Tibial nerve (tissue), 4 donors: ENCODE data around the gene HOXB4. TPM values are rescaled to one million over a fixed set of nuclear protein-coding genes. Genes with fewer than 3 reads are reported as not detected.

Experiments
- DNase-seq, 2 donors: peaks; one replicate each; pipeline ENCODE4 v3.0.0-alpha.2; 2019; ENCODE audit warnings: low spot score in 2 of 2
- H3K27ac ChIP-seq, 4 donors: fragments of 200-600 bp; sonication (generic) in 3 of 4; one replicate each; pipeline ENCODE4 v1.5.1; 2017 to 2019; ENCODE audit warnings: mild to moderate bottlenecking in 1 of 4
- H3K27me3 ChIP-seq, 2 donors: fragments of 200-600 bp; sonication (generic) in 1 of 2; one replicate each; pipeline versions ENCODE4 v1.5.1 to v1.6.0; 2017 to 2019
- H3K36me3 ChIP-seq, 3 donors: fragments of 200-600 bp; sonication (generic); one replicate each; pipeline ENCODE4 v1.5.1; 2018 to 2019
- H3K4me1 ChIP-seq, 4 donors: fragments of 200-600 bp; sonication (generic) in 3 of 4; one replicate each; pipeline ENCODE4 v1.5.1; 2017 to 2019
- H3K4me3 ChIP-seq, 4 donors: fragments of 200-600 bp; sonication (generic) in 3 of 4; one replicate each; pipeline ENCODE4 v1.5.1; 2017 to 2019; ENCODE audit warnings: mild to moderate bottlenecking in 1 of 4, moderate library complexity in 1 of 4
- H3K9me3 ChIP-seq, 4 donors: fragments of 200-600 bp; sonication (generic) in 3 of 4; one replicate each; pipeline ENCODE4 v1.5.1; 2017 to 2019
- CTCF ChIP-seq, 5 experiments: fragments of 200-600 bp in 3 of 5; fragments of 450-650 bp in 2 of 5; sonication (generic) in 3 of 5; IDR thresholded peaks; one replicate each; pipeline ENCODE4 v1.5.1; 2016 to 2019; ENCODE audit warnings: antibody characterized with exemption in 5 of 5, mild to moderate bottlenecking in 3 of 5, moderate library complexity in 2 of 5
- EP300 ChIP-seq, 2 donors: sonication (generic); formaldehyde crosslinking; IDR thresholded peaks; one replicate each; pipeline ENCODE4 v1.6.1; 2017; ENCODE audit warnings: antibody characterized with exemption in 2 of 2, mild to moderate bottlenecking in 1 of 2
- POLR2A ChIP-seq, 2 donors: fragments of 450-650 bp; IDR thresholded peaks; one replicate each; pipeline ENCODE4 v1.6.1; 2017; ENCODE audit warnings: antibody characterized with exemption in 2 of 2, mild to moderate bottlenecking in 2 of 2, moderate library complexity in 2 of 2
- WGBS, 2 donors: methylation state at CpG; one replicate each; pipeline ENCODE4 v1.1.5; 2018; 5-methylcytosine and 5-hydroxymethylcytosine counted together
- total RNA-seq, 4 donors: library from RNA; depleted of rRNA; stranded (reverse); fragments of >200 nt; gene quantifications; one replicate each; pipeline ENCODE4 v1.1.0, GENCODE V29; 2016

HOXB4 gene
- total RNA-seq, result 1 to 10 TPM; 1.2 to 3.5 (median 2.0) TPM

DNA sequence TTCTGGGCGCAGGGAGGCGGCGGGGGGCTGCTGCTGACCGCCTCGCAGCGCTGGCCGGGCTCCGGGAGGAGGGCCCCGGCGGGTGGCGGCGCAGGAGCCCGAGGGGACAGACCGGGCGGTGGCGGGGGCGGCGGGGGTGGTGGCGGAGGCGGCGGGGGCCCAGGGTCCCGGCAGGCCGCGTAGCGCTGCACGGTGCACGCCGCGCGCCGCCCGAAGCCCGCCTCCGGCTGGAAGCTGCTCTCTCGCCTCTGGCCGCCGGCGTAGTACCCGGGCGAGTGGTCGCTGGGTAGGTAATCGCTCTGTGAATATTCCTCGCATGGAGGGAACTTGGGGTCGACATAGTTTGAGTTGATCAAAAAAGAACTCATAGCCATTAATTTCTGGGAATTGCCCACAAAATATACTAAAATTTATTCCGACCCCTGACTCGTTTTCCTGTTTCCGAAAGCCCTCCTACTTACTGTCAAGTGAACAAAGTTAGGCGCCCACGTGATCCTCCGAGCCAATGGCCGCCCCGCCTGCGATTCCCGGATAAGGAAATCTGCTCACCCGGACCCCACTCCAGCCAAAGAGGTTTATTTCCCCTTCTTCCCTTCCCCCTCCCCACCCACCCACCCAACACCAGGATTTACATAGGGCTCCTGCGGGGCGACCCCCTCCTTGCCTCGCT lies at the start of gene HOXB4:
HOXB4 (minus strand) TSS at position 405 of the 670 bp plus-strand sequence; CDS start at position 374, 31 bp downstream.
- Histone ChIP-seq H3K27ac (peak within 1 kb of the TSS; percentile 43 to 85 (median 81)), H3K27me3 (peaks cover 0 to 89% of the 10 kb centered on the region in 2 donors), H3K36me3 (no peaks in the 10 kb centered on the region), H3K4me1 (peaks cover 0 to 67% (median 16%) of the 10 kb centered on the region in 4 donors), H3K4me3 (peak within 1 kb of the TSS; percentile 30 to 58 (median 44)), H3K9me3 (no peaks in the 10 kb centered on the region)
- TF ChIP-seq EP300 (IDR thresholded peaks at IDR 0.05), result peak in 1 of 2 donors; percentile 56
- peak in 1 of 2 donors; percentile 32 for TF ChIP-seq POLR2A (IDR thresholded peaks at IDR 0.05)
- TF ChIP-seq CTCF (IDR thresholded peaks at IDR 0.05), result no peak
- WGBS, 2 donors, result 0 to 1% methylated on average over 30 to 48 of the region's 58 CpGs
- peak; percentile 37 to 67 for DNase-seq

GRCh38 chr17:48627118-48627597 lies 49.0 kb upstream of the HOXB4 start:
- WGBS, 2 donors, result 23 to 29% methylated on average over 5 of the region's 5 CpGs
- no peaks in the 10 kb centered on the region for H3K9me3 ChIP-seq
- no peaks in the 10 kb centered on the region for H3K36me3 ChIP-seq
- no peak overlapping the region for H3K27ac ChIP-seq
- DNase-seq, result no peak
- no peak overlapping the region for H3K4me3 ChIP-seq
- H3K27me3 ChIP-seq, result peaks cover 0 to 100% of the 10 kb centered on the region in 2 donors
- H3K4me1 ChIP-seq, result peaks cover 0 to 30% (median 20%) of the 10 kb centered on the region in 4 donors
- TF ChIP-seq POLR2A (IDR thresholded peaks at IDR 0.05), result no peak
- no peak for TF ChIP-seq EP300 (IDR thresholded peaks at IDR 0.05)
- no peak for TF ChIP-seq CTCF (IDR thresholded peaks at IDR 0.05)

DNA sequence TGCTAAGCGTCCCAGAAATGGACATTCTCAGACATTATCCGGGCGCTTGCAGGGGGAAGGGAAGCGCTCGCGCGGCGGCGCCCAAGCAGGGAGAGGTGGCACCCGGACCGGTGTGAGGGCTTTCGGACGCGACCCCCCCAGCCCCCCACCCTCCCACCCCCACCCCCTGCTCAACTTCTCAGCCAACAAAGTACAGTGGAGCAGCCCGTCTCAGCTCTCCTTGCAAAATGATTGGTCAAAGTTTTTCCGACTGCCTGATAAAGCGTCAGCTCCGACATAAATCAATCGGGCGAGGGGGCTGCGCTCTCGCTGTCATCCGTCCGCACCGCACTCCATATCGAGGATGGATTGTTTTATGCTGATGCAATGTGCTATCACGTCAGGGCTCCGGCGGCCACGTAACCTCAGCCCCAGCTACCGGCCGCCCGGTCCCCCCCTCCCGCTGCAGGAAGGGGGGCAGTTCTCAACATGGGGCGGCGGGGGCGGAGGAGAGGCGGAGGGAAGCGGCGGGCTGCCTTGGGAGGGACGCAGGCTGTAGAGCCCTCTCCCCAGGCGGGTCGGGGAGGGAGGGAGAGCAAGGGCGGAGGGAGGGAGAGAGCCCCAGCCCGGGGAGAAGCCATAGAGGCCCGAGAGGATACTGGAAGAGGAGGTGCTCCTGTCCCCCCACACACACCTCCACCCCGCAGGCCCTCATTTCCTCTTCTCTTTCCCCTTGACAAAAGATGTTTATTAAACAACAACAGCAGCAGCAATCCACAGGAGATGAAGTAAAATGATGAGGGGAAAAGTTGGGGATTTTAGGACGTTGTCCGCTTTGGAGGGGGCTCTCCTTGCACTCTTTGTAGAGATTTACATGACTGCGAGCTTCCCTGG lies 48.3 kb upstream of the HOXB4 start, which contains the start of gene HOXB9:
HOXB9 (minus strand) TSS at position 114 of the 873 bp plus-strand sequence; CDS start at position 25, 89 bp downstream.
- Histone ChIP-seq H3K9me3 (no peaks in the 10 kb centered on the region), H3K36me3 (no peaks in the 10 kb centered on the region), H3K27me3 (peaks cover 0 to 100% of the 10 kb centered on the region in 2 donors), H3K4me1 (peaks cover 0 to 30% (median 20%) of the 10 kb centered on the region in 4 donors), H3K27ac (peak within 1 kb of the TSS in 2 of 4 donors; percentile 44 to 63), H3K4me3 (peak within 1 kb of the TSS; percentile 13 to 48 (median 32))
- 1% methylated on average over 43 to 48 of the region's 50 CpGs for WGBS, 2 donors
- TF ChIP-seq POLR2A (IDR thresholded peaks at IDR 0.05), result no peak
- TF ChIP-seq CTCF (IDR thresholded peaks at IDR 0.05), result no peak
- no peak for TF ChIP-seq EP300 (IDR thresholded peaks at IDR 0.05)
- DNase-seq, result no peak

DNA sequence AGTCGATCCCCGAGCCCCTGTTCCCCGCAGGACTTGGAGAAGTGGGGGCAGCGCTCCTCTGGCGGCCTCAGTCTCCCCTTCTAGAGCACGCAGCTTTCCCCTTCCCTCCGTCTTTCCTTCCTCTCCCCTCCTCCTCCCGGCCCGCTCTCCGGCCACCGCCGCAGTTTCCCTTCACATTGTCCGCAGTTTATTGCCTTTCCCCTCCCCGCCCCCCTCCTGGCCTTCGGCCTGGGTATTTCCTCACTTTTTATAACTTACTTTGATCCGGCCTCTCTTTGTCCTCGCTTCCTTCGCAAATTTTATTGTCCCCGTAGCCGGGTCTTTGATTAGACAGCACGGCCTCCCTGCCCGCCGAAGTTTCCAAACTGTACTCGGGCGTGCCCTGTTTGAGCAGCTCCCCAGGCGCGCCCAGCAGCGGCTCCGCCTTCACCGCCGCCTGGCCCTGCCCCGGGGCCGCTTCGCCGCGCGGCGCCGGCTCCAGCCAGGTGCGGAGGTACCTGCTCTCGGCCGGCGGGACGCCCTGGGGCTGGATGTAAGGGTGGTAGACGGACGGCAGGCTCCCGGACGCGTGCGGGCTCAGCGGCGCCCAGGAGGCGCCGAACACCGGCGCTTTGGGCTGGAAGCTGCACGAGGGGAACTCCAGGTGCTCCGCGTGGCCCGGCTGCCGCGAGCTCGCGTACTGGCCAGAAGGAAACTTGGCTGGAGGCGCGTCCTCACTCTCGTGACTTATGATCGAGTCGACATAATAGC lies 47.5 kb upstream of the HOXB4 start:
- TF ChIP-seq POLR2A (IDR thresholded peaks at IDR 0.05) (no peak), EP300 (IDR thresholded peaks at IDR 0.05) (no peak), CTCF (IDR thresholded peaks at IDR 0.05) (no peak)
- H3K4me1 ChIP-seq, result peaks cover 0 to 30% (median 20%) of the 10 kb centered on the region in 4 donors
- H3K27me3 ChIP-seq, result peaks cover 0 to 100% of the 10 kb centered on the region in 2 donors
- peak overlapping the region in 2 of 4 donors; percentile 44 to 63 for H3K27ac ChIP-seq
- no peak for DNase-seq
- peak overlapping the region; percentile 13 to 48 (median 32) for H3K4me3 ChIP-seq
- no peaks in the 10 kb centered on the region for H3K9me3 ChIP-seq
- no peaks in the 10 kb centered on the region for H3K36me3 ChIP-seq
- 0% methylated on average over 43 of the region's 69 CpGs for WGBS, 2 donors
